A673 (cell line): ENCODE results near the gene CASP8AP2. TPM values are rescaled to one million over a fixed set of nuclear protein-coding genes. Genes with fewer than 3 reads are reported as not detected.

Experiments
- BruUV-seq: library from RNA; stranded (reverse); fragments of 400-500 nt; replicated peaks from 2 replicates; lab custom pipeline; 2021; lab: Mats Ljungman, UMichigan
- CTCF ChIA-PET: fragments of 300-600 bp; sonication (Branson Sonifier 250); formaldehyde crosslinking; loops from one replicate; lab custom pipeline; 2022; ENCODE audit warnings: antibody characterized with exemption; lab: Charles Lee
- POLR2A ChIA-PET: fragments of 300-600 bp; sonication (Branson Sonifier 250); formaldehyde crosslinking; loops from one replicate; lab custom pipeline; 2022; ENCODE audit warnings: antibody characterized with exemption; ENCODE audit not compliant: low non-redundant PET; lab: Charles Lee
- DNase-seq: peaks from one replicate; pipeline ENCODE4 v3.0.0-alpha.2; 2015; ENCODE audit warnings: low spot score
- H3K27ac ChIP-seq: fragments of 200-600 bp; sonication (generic); 2 replicates; pipeline ENCODE4 v1.5.1; 2016; ENCODE audit warnings: mixed run types, low read depth, mild to moderate bottlenecking, mixed read lengths, antibody characterized with exemption, low read length; ENCODE audit not compliant: poor library complexity, severe bottlenecking
- H3K27me3 ChIP-seq: fragments of 200-600 bp; sonication (generic); replicated peaks from 2 replicates; pipeline ENCODE4 v1.6.1; 2017; ENCODE audit warnings: mixed run types, low read depth, mild to moderate bottlenecking, mixed read lengths, antibody characterized with exemption, low read length; ENCODE audit not compliant: insufficient read depth, poor library complexity
- H3K36me3 ChIP-seq: fragments of 200-600 bp; sonication (generic); 2 replicates; pipeline ENCODE4 v1.6.1; 2016; ENCODE audit warnings: mixed run types, mild to moderate bottlenecking, mixed read lengths, antibody characterized with exemption, low read length; ENCODE audit not compliant: insufficient read depth, poor library complexity, severe bottlenecking
- H3K4me1 ChIP-seq: fragments of 200-600 bp; sonication (generic); 2 replicates; pipeline ENCODE4 v1.6.1; 2017; ENCODE audit warnings: mixed run types, mild to moderate bottlenecking, mixed read lengths, antibody characterized with exemption, low read length; ENCODE audit not compliant: insufficient read depth, poor library complexity, severe bottlenecking
- H3K4me3 ChIP-seq: fragments of 200-600 bp; sonication (generic); 2 replicates; pipeline ENCODE4 v1.5.1; 2016; ENCODE audit warnings: low read depth, mixed run types, mild to moderate bottlenecking, mixed read lengths, low read length; ENCODE audit not compliant: poor library complexity, severe bottlenecking
- H3K9me3 ChIP-seq: fragments of 200-600 bp; sonication (generic); 2 replicates; pipeline ENCODE4 v1.6.1; 2016; ENCODE audit warnings: mixed run types, low read depth, mild to moderate bottlenecking, mixed read lengths, antibody characterized with exemption, low read length; ENCODE audit not compliant: poor library complexity, severe bottlenecking
- CTCF ChIP-seq: fragments of 300-800, 200-600 bp; sonication (generic); conservative IDR thresholded peaks from 2 replicates; pipeline ENCODE4 v1.5.1; 2017; ENCODE audit warnings: low read depth, mild to moderate bottlenecking, antibody characterized with exemption, low read length, moderate library complexity, mixed read lengths
- EZH2 ChIP-seq: fragments of 200-600 bp; sonication (generic); IDR thresholded peaks from 2 replicates; pipeline ENCODE4 v1.6.1; 2017; ENCODE audit warnings: borderline replicate concordance, low read depth, mild to moderate bottlenecking, mixed read lengths, antibody characterized with exemption, low read length; ENCODE audit not compliant: poor library complexity, severe bottlenecking
- intact Hi-C: fragments of 100-400 bp; cut with micrococcal nuclease; formaldehyde crosslinking; loops from one replicate; pipeline ENCODE4 v1.10.0; 2022; ENCODE audit not compliant: unreplicated experiment
- total RNA-seq: library from RNA; stranded (reverse); gene quantifications from 2 replicates; pipeline ENCODE4 v1.2.3, GENCODE V29; 2021

Gene CASP8AP2
- total RNA-seq, 1 experiment from 2014 or later = 38.2 TPM

- no peak for DNase-seq
- peaks cover 36% of the 10 kb centered on the region for H3K36me3 ChIP-seq
- no peaks in the 10 kb centered on the region for H3K27me3 ChIP-seq
- POLR2A ChIA-PET = no interaction called here
- CTCF ChIA-PET = no interaction called here
- BruUV-seq = no TSS peak
- no peak for TF ChIP-seq EZH2
- TF ChIP-seq CTCF = no peak
- no peak overlapping the region for H3K27ac ChIP-seq
- no peaks in the 10 kb centered on the region for H3K4me1 ChIP-seq
- intact Hi-C loops = no loop called here
- no peak overlapping the region for H3K4me3 ChIP-seq
- H3K9me3 ChIP-seq = no peaks in the 10 kb centered on the region
Measured at GRCh38 chr6:89789980-89790379, 39.7 kb upstream of the CASP8AP2 start.

- H3K4me3 ChIP-seq = no peak overlapping the region
- TF ChIP-seq CTCF (no peak), EZH2 (no peak)
- no peaks in the 10 kb centered on the region for H3K27me3 ChIP-seq
- no TSS peak for BruUV-seq
- H3K9me3 ChIP-seq = no peaks in the 10 kb centered on the region
- no peak overlapping the region for H3K27ac ChIP-seq
- CTCF ChIA-PET = no interaction called here
- no peaks in the 10 kb centered on the region for H3K4me1 ChIP-seq
- POLR2A ChIA-PET = no interaction called here
- peaks cover 34% of the 10 kb centered on the region for H3K36me3 ChIP-seq
- intact Hi-C loops = no loop called here
- DNase-seq = no peak
Measured at GRCh38 chr6:89790403-89790802, 39.3 kb upstream of the CASP8AP2 start.

- H3K27ac ChIP-seq = no peak overlapping the region
- no TSS peak for BruUV-seq
- ChIA-PET CTCF (no interaction called here), POLR2A (no interaction called here)
- H3K36me3 ChIP-seq = peaks cover 25% of the 10 kb centered on the region
- H3K4me1 ChIP-seq = no peaks in the 10 kb centered on the region
- TF ChIP-seq EZH2 (no peak), CTCF (peak; percentile 71)
- intact Hi-C loops = no loop called here
- no peaks in the 10 kb centered on the region for H3K27me3 ChIP-seq
- H3K4me3 ChIP-seq = no peak overlapping the region
- peak; percentile 61 for DNase-seq
- no peaks in the 10 kb centered on the region for H3K9me3 ChIP-seq
Measured at GRCh38 chr6:89792881-89793280, 36.8 kb upstream of the CASP8AP2 start.
